Stimulated activated CD8-positive, alpha-beta memory T cell treated with anti-CD3 and anti-CD28 coated beads, Interleukin-15, amount 100 ng/mL, for 4 hours (primary cell): Measurements from ENCODE around the gene APLF.
"Not testable (repeated sequence)": the region's sequence is repeated elsewhere in the genome, so short reads cannot be mapped to it uniquely, and the experiment has no call there.

Experiments
- DNase-seq, 2 donors: peaks; one replicate each; pipeline ENCODE4 v3.0.0-alpha.2; 2020; ENCODE audit warnings: low read depth in 2 of 2

The APLF gene

GRCh38 chr2:68441179-68441993 is 26.0 kb upstream of the APLF start:
- peak; percentile 54 to 76 for DNase-seq

- DNase-seq: no peak
Measured at GRCh38 chr2:68441994-68442322, 25.4 kb upstream of the APLF start.

GRCh38 chr2:68446425-68446824 is 21.0 kb upstream of the APLF start:
- DNase-seq: not testable (repeated sequence)

DNA sequence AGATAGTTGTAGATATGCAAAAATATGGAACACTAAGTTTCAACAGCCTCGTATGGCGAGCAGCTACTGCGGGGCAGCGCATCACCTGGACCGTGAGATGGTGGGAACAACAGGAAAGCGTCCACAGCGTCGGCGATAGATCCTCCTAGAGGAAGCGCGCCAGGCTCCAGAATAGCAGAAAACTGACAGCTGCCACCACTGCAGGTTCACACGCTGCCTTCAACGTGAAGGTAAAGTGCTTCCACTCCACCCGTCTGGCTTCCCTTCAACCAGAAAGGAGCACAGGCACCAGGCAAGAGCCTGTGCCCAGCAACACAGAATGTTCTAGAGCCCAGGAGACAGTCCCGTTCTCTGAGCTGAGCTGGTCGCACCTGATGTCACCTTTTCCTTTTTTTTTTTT is 20.3 kb upstream of the APLF start:
- DNase-seq: no peak

- no peak for DNase-seq
Measured at GRCh38 chr2:68448671-68449653, 18.4 kb upstream of the APLF start.

GRCh38 chr2:68452158-68452900 is 15.1 kb upstream of the APLF start:
- no peak for DNase-seq

DNA sequence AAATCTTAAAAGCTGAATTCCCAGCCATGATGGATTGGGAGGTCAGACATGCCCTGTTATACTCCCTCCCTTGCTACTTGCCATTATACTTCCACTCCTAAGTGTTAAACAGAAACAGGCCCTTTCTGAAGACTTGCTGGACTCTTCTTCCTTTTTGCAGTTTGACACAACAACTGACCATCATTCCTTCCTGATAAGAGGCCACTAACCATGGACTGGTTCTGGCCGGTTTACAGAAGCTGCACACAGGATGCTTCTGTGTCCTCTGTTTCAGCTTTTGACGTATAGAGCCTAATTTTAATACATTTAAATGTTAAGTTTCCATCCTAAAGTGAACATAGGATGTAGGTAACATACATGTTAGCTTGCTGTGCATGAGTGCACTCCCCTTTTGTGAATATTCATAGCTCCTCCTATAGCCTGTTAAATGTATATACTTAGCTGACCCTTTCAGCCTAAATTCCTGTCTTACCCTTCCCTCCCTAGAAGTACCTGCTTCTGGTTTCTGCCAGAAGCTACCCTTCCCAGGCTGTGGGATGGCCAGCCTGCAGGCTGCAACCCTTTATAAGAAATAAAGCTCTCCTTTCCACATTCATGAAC is 13.5 kb upstream of the APLF start:
- no peak for DNase-seq

- no peak for DNase-seq
Measured at GRCh38 chr2:68454719-68455118, 12.7 kb upstream of the APLF start.

DNA sequence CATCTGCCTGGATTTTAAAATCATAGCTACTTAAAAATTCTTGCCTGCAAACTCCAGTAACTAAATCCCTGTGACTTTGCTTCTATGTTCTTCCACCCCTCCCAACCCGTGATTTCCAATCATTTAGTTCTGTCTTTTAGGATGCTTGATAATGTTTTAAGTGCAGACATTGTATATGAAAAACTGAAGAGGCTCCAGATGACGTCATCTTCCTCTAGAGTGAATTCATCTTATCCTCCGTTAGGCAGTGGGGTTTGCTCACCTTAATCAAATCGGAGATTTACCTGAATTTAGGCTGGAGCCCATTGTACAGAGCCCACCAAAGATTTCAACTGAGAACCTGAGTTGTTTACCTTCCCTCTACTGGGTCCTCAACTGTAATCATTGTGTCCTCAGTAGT is 11.2 kb upstream of the APLF start:
- DNase-seq: no peak

DNA sequence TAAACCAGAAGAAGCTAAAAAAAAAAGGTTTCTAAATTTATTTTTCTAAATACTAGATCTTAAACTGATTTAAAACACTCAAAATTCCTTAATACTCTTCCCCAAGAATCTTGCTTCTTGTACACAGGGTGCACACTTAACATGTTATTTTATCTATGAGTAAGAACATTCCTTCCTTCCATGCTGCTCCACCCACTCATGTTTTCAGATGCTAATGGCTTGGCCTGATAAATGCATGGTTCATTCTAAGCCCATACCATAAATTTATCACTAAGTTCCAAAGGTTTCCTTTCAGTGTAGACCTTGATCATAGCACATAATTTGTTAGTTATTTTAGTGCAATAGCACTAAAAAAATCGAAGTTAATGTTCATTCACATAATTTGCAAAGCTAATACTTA is 8.4 kb upstream of the APLF start:
- DNase-seq: no peak

- no peak for DNase-seq
Measured at GRCh38 chr2:68463287-68463877, 4.0 kb upstream of the APLF start.

DNA sequence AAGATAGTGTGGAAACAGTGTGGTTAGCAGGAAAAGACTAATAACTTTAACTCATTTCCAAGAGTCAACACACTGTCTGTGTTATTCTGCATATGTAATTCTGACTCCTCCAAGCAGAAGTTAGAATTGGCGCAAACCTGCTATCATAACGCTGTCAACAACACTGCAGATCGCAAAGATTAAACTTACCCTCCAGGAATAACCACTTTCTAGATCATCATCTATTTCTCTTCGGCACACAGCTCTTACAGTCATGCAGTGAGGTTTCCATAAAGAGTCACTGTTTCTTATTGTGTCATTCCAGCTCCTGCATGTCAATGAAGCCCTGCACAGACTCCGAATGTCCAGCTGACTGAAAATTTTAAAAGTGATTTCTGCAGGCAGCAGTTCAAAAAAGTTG is 2.7 kb upstream of the APLF start:
- DNase-seq: no peak

DNA sequence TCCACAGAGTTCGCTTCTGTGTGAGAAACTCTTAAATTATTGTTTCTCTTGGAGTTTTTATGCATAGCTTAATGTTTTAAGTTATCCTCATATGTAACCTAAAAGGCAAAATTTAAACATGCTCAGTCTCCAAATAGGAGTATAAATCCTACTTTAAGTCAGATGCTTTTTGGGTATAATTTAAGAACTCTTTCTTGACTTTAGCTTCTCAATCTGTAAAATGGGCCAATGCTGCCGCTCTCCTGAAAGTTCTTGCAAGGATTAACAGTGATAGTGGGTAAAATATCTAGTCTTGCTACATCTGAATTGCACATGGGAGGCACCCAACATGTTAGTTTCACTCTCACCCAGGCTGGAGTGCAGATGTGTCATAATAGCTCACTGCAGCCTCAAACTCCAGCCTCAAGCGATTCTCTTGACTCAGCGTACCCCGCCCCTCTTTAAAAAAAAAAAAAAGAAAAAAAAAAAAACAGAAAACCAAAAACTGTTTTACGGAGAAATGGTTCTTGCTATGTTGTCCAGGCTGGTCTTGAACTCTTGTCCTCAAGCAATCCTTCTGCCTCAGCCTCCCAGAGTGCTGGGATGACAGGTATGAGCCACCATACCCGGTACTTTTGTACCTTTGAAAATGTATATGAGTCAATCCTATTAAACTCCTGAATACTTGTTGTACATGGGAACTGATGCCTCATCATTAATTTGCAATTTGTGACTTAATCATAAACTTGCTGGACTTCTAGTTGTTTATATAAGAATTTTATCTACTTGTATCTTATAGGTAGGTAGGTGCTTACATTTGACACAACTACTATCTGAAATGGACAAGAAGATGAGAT is 2.1 kb upstream of the APLF start:
- peak in 1 of 2 donors; percentile 28 for DNase-seq

- peak; percentile 21 to 46 for DNase-seq
Measured at GRCh38 chr2:68466361-68466777, 1.0 kb upstream of the APLF start.

GRCh38 chr2:68466778-68467076 is 658 bp upstream of the APLF start:
- no peak for DNase-seq

DNA sequence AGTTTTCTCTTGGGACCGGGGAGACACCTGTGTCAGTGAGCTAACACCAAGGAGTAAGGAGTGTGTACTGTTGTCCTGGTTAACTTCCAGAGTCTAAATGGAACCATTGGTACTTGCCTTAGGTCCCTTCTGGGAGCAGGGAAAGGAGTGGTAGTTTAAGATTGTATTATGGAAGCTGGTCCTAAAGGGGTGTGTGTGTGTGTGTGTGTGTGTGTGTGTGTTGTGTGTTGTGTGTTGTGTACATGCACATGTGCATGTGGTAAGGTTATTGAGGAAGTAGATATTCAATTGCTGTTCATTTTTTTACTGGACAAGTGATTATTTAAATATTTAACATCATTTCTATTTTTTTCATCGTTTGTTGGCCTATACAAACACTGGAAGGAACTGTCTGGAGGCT is 1.4 kb downstream of the APLF start:
- no peak for DNase-seq

- DNase-seq: no peak
Measured at GRCh38 chr2:68469935-68470334, 2.5 kb downstream of the APLF start.

- no peak for DNase-seq
Measured at GRCh38 chr2:68471385-68471784, 4.0 kb downstream of the APLF start.

GRCh38 chr2:68472796-68473414 is 5.5 kb downstream of the APLF start:
- DNase-seq: no peak

- no peak for DNase-seq
Measured at GRCh38 chr2:68475110-68475509, 7.7 kb downstream of the APLF start.
